ENCODE measurements around the gene NPC1. TPM values are rescaled to one million over a fixed set of nuclear protein-coding genes. Genes with fewer than 3 reads are reported as not detected.

The NPC1 gene
- total RNA-seq (30.5 TPM), polyA plus RNA-seq (29.8 TPM)

DNA sequence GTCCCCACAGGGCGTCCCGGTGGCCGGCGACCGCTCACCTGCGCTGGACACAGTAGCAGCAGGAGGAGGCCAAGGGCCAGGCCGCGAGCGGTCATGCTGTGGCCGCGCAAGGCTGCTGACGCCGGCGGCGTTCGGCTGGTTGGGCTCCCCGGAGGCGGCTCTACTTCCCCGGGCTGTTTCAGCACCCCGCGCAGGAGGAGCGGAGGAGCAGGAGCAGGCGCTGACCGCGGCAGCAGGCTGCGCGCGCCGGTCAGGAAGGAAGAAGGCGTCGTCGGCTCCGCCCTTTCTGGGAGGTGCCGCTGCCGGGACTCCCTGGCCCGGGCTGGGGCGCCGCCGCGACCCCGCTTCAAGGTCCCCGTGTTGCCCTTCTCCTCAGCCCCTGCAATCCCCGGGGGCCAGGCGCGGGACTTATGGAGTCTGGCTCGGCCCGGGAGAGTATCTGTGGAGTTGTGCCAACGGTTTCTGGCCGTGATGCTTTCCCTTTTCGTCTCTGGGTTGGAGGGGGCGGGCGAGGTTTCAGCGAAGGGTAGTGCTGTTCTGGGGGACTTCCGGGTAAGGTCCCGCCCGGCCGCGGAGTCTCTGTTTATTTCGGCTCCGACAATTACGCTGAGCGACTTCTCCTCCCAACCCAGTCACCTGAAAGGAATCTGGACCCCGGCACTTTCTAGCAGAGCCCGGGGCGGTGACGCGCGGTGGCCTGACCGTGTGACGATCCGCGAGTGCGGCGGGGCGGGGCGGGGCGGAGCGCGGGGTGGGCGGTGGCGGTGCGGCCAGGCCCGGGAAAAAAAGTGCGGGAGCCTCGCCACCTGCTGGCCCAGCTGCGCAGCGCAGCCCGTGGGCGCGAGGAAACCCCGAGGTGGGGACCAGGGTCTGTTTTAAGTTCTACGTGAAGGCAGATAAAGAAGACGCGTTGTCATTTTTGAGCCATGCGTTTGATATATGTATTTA, at the start of gene NPC1:
TSS of gene NPC1 (minus strand) at position 258 of the 948 bp plus-strand sequence. CDS start at position 95, 163 bp downstream.
- under 1% methylated on average over 95 of the region's 95 CpGs for WGBS
- peak; percentile 85 for DNase-seq (ENCODE audit: extremely low spot score)
- H3K36me3 ChIP-seq (ENCODE audit: insufficient read depth), result no peaks in the 10 kb centered on the region
- H3K27ac ChIP-seq (ENCODE audit: low read depth), result peak within 1 kb of the TSS; percentile 100
- peak within 1 kb of the TSS; percentile 92 for H3K4me3 ChIP-seq (ENCODE audit: low read depth, low read length)
- H3K4me1 ChIP-seq (ENCODE audit: insufficient read depth), result no peaks in the 10 kb centered on the region

- WGBS, result 92% methylated on average over 3 of the region's 3 CpGs
- no peak overlapping the region for H3K4me3 ChIP-seq (ENCODE audit: low read depth, low read length)
- no peak overlapping the region for H3K27ac ChIP-seq (ENCODE audit: low read depth)
- no peak for DNase-seq (ENCODE audit: extremely low spot score)
- no peaks in the 10 kb centered on the region for H3K36me3 ChIP-seq (ENCODE audit: insufficient read depth)
- no peaks in the 10 kb centered on the region for H3K4me1 ChIP-seq (ENCODE audit: insufficient read depth)
Observed at GRCh38 chr18:23636071-23636399, 49.7 kb upstream of the NPC1 start.

- H3K4me1 ChIP-seq (ENCODE audit: insufficient read depth), result no peaks in the 10 kb centered on the region
- no peak overlapping the region for H3K4me3 ChIP-seq (ENCODE audit: low read depth, low read length)
- no peak overlapping the region for H3K27ac ChIP-seq (ENCODE audit: low read depth)
- WGBS, result 81% methylated on average over 6 of the region's 6 CpGs
- no peak for DNase-seq (ENCODE audit: extremely low spot score)
- no peaks in the 10 kb centered on the region for H3K36me3 ChIP-seq (ENCODE audit: insufficient read depth)
Observed at GRCh38 chr18:23635283-23636070, 49.2 kb upstream of the NPC1 start.

GRCh38 chr18:23634692-23635091, 48.4 kb upstream of the NPC1 start:
- WGBS, result 47% methylated on average over 3 of the region's 3 CpGs
- Histone ChIP-seq H3K36me3 (ENCODE audit: insufficient read depth) (no peaks in the 10 kb centered on the region), H3K4me3 (ENCODE audit: low read depth, low read length) (no peak overlapping the region), H3K4me1 (ENCODE audit: insufficient read depth) (no peaks in the 10 kb centered on the region), H3K27ac (ENCODE audit: low read depth) (no peak overlapping the region)
- no peak for DNase-seq (ENCODE audit: extremely low spot score)

- no peaks in the 10 kb centered on the region for H3K36me3 ChIP-seq (ENCODE audit: insufficient read depth)
- no peak overlapping the region for H3K4me3 ChIP-seq (ENCODE audit: low read depth, low read length)
- H3K4me1 ChIP-seq (ENCODE audit: insufficient read depth), result peaks cover 1% of the 10 kb centered on the region
- no peak overlapping the region for H3K27ac ChIP-seq (ENCODE audit: low read depth)
- 70% methylated on average over 1 of the region's 1 CpG for WGBS
- no peak for DNase-seq (ENCODE audit: extremely low spot score)
Observed at GRCh38 chr18:23632615-23633014, 46.3 kb upstream of the NPC1 start.

DNA sequence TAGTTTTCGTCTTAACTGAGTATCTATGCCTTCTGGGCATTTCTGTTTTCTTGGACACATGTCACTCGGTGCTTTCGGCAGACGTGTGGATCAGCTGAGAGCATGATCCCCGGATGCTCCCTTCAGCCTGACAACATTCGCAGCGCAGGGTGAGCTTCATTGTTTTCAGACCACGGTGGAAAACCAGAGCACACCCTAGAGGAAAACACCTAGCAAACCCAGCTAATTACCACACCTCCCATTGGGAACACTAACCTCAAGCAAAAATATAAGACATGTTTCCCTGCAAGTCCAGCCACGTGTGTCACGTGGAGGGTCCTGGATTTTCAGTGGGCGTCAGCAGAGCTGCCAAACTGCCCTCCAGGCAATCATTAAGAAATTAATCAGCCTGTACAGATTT, 45.4 kb upstream of the NPC1 start:
- peaks cover 3% of the 10 kb centered on the region for H3K4me1 ChIP-seq (ENCODE audit: insufficient read depth)
- no peak overlapping the region for H3K27ac ChIP-seq (ENCODE audit: low read depth)
- H3K4me3 ChIP-seq (ENCODE audit: low read depth, low read length), result no peak overlapping the region
- no peaks in the 10 kb centered on the region for H3K36me3 ChIP-seq (ENCODE audit: insufficient read depth)
- 49% methylated on average over 11 of the region's 11 CpGs for WGBS
- no peak for DNase-seq (ENCODE audit: extremely low spot score)

DNA sequence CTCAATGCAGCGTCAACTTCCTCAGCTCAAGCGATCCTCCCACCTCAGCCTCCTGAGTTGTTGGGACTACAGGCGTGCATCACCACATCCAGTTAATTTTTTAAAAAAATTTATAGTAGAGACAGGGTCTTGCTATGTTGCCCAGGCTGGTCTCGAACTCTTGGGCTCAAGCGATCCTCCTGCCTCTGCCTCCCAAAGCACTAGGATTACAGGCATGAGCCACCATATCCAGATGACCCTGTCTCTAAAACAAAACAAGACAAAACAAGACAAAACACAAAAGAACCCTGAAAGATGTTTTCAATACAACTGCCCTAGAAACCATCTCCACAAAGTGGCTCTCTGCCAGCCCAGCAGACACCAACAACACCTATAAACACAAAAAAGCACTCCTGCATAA, 45.0 kb upstream of the NPC1 start:
- no peaks in the 10 kb centered on the region for H3K36me3 ChIP-seq (ENCODE audit: insufficient read depth)
- WGBS, result 92% methylated on average over 5 of the region's 5 CpGs
- peaks cover 3% of the 10 kb centered on the region for H3K4me1 ChIP-seq (ENCODE audit: insufficient read depth)
- DNase-seq (ENCODE audit: extremely low spot score), result no peak
- H3K4me3 ChIP-seq (ENCODE audit: low read depth, low read length), result no peak overlapping the region
- no peak overlapping the region for H3K27ac ChIP-seq (ENCODE audit: low read depth)

DNA sequence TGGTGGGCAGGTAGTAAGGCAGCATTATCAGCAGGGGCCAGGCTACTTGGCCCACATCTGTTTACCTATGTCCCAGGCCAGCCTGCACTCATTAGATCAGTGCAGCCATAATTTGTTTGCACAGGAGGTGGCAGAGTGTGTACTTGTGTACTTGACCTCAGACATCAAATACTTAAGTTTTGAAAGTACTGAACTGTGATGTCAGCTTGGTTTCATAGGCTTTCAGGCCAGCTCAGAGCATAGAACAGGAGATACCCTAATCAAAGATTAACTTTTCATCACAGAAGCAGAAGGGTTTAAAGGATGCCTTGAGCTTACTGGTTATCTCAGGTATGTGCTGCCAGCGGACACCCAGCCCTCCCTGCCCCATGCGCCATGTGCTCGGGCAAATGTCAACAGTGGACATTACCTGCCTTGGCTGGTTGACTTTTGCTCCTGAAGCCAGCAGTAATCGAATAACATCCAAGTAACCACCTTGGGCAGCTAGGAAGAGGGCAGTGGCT, 43.2 kb upstream of the NPC1 start:
- peaks cover 3% of the 10 kb centered on the region for H3K4me1 ChIP-seq (ENCODE audit: insufficient read depth)
- DNase-seq (ENCODE audit: extremely low spot score), result no peak
- no peak overlapping the region for H3K4me3 ChIP-seq (ENCODE audit: low read depth, low read length)
- H3K27ac ChIP-seq (ENCODE audit: low read depth), result no peak overlapping the region
- no peaks in the 10 kb centered on the region for H3K36me3 ChIP-seq (ENCODE audit: insufficient read depth)
- WGBS, result 87% methylated on average over 4 of the region's 4 CpGs

- DNase-seq (ENCODE audit: extremely low spot score), result no peak
- Histone ChIP-seq H3K27ac (ENCODE audit: low read depth) (no peak overlapping the region), H3K4me1 (ENCODE audit: insufficient read depth) (peaks cover 3% of the 10 kb centered on the region), H3K36me3 (ENCODE audit: insufficient read depth) (no peaks in the 10 kb centered on the region), H3K4me3 (ENCODE audit: low read depth, low read length) (no peak overlapping the region)
Observed at GRCh38 chr18:23627970-23628369, 41.7 kb upstream of the NPC1 start.

DNA sequence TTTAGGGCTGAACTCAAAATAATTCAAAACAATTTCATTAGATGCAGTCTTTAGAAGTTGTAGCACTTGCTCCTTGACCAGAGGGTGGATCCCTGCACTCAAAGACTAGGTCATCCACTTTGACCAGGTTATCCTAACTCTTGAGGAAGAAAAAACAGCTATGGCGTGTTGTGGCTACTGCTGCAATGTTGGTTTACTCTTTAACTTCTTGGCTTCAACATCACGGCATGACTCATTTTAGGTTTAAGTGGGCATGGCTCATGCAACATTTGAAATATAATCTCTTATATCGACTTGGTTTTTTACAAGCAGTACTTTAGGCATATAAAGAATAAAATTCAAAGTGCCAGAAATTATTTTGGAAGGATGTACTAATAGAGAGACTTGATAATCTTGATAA, 41.0 kb upstream of the NPC1 start:
- WGBS, result 39% methylated on average over 3 of the region's 3 CpGs
- Histone ChIP-seq H3K27ac (ENCODE audit: low read depth) (no peak overlapping the region), H3K4me1 (ENCODE audit: insufficient read depth) (peaks cover 3% of the 10 kb centered on the region), H3K4me3 (ENCODE audit: low read depth, low read length) (no peak overlapping the region), H3K36me3 (ENCODE audit: insufficient read depth) (no peaks in the 10 kb centered on the region)
- DNase-seq (ENCODE audit: extremely low spot score), result no peak

- Histone ChIP-seq H3K4me1 (ENCODE audit: insufficient read depth) (peaks cover 3% of the 10 kb centered on the region), H3K4me3 (ENCODE audit: low read depth, low read length) (no peak overlapping the region), H3K36me3 (ENCODE audit: insufficient read depth) (no peaks in the 10 kb centered on the region), H3K27ac (ENCODE audit: low read depth) (peak overlapping the region; percentile 48)
- WGBS, result 53% methylated on average over 4 of the region's 4 CpGs
- no peak for DNase-seq (ENCODE audit: extremely low spot score)
Observed at GRCh38 chr18:23626451-23627279, 40.4 kb upstream of the NPC1 start.

DNA sequence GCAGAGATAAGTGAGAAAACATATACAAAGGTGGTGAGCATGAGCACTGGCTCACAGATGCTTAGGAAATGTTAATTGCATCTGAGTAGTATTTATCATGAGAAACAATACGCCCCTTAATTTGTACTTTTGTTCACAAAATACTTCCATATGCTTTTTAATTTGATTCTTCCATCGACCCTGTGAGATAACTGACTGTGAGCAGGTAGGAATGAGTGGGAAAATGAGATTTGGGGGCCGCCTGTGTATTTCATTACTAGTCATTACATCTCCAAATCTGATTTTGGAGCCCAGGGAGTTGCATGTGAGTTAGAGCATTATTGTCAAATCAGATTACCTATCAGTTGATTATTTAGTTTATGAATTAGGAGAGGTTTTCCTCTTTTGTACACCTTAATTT, 36.7 kb upstream of the NPC1 start:
- H3K4me3 ChIP-seq (ENCODE audit: low read depth, low read length), result no peak overlapping the region
- no peak overlapping the region for H3K27ac ChIP-seq (ENCODE audit: low read depth)
- no peak for DNase-seq (ENCODE audit: extremely low spot score)
- peaks cover 1% of the 10 kb centered on the region for H3K4me1 ChIP-seq (ENCODE audit: insufficient read depth)
- WGBS, result 95% methylated on average over 3 of the region's 3 CpGs
- H3K36me3 ChIP-seq (ENCODE audit: insufficient read depth), result no peaks in the 10 kb centered on the region

DNA sequence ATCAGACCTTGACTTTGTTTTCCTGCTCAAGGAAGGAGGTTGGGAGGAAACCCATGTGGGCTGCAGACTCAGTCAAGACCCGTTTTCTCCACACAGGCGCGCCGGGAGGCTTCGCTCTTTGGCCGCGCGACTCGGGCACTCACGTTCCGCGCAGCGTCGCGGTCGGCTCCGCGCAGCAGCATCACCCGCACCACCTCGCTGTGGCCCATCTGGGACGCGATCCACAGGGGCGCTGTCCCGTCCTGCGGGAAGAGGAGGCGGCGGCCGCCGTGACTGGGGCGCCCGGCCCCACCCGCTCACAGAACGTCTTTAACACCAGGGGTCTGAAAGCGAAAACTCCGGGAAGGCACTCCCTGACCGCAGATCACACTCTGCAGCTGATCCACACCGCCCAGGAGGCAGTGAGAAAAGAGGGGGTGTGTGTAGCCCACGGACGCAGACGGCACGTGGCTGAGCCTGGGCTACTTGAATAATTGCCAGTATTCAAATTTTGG, 33.1 kb upstream of the NPC1 start:
- H3K27ac ChIP-seq (ENCODE audit: low read depth), result no peak overlapping the region
- no peaks in the 10 kb centered on the region for H3K4me1 ChIP-seq (ENCODE audit: insufficient read depth)
- no peaks in the 10 kb centered on the region for H3K36me3 ChIP-seq (ENCODE audit: insufficient read depth)
- peak overlapping the region; percentile 17 for H3K4me3 ChIP-seq (ENCODE audit: low read depth, low read length)
- DNase-seq (ENCODE audit: extremely low spot score), result no peak
- WGBS, result 3% methylated on average over 41 of the region's 41 CpGs

All from urinary bladder (tissue), 4 donors.